ENCODE data around the gene DAAM2.

Gene DAAM2

GRCh38 chr6:39850736-39851297 lies 58.6 kb downstream of the DAAM2 start:
- no peak for DNase-seq

GRCh38 chr6:39851331-39851730 lies 59.2 kb downstream of the DAAM2 start:
- no peak for DNase-seq

GRCh38 chr6:39852324-39852723 lies 60.1 kb downstream of the DAAM2 start:
- DNase-seq, result no peak

- no peak for DNase-seq
These were observed 61.4 kb downstream of the DAAM2 start for GRCh38 chr6:39853604-39854003.

- no peak for DNase-seq
These were observed 63.3 kb downstream of the DAAM2 start for GRCh38 chr6:39855356-39855995.

- no peak for DNase-seq
These were observed 66.8 kb downstream of the DAAM2 start for GRCh38 chr6:39859025-39859424.

- no peak for DNase-seq
These were observed 69.5 kb downstream of the DAAM2 start for GRCh38 chr6:39861663-39862062.

GRCh38 chr6:39865011-39865888 lies 73.1 kb downstream of the DAAM2 start:
- DNase-seq, result no peak

- no peak for DNase-seq
These were observed 75.4 kb downstream of the DAAM2 start for GRCh38 chr6:39867592-39867991.

- DNase-seq, result no peak
These were observed 78.8 kb downstream of the DAAM2 start for GRCh38 chr6:39870950-39871349.

- DNase-seq, result no peak
These were observed 81.3 kb downstream of the DAAM2 start for GRCh38 chr6:39873439-39873838.

GRCh38 chr6:39876111-39876510 lies 83.9 kb downstream of the DAAM2 start:
- no peak for DNase-seq

GRCh38 chr6:39876826-39877225 lies 84.7 kb downstream of the DAAM2 start:
- DNase-seq, result no peak

- no peak for DNase-seq
These were observed 87.4 kb downstream of the DAAM2 start for GRCh38 chr6:39879535-39879934.

GRCh38 chr6:39880594-39880993 lies 88.4 kb downstream of the DAAM2 start:
- no peak for DNase-seq

GRCh38 chr6:39881851-39882530 lies 89.8 kb downstream of the DAAM2 start:
- DNase-seq, result no peak

- no peak for DNase-seq
These were observed 90.3 kb downstream of the DAAM2 start for GRCh38 chr6:39882531-39882899.

GRCh38 chr6:39884696-39885095 lies 92.5 kb downstream of the DAAM2 start:
- DNase-seq, result no peak

GRCh38 chr6:39885691-39886090 lies 93.5 kb downstream of the DAAM2 start:
- no peak for DNase-seq

- DNase-seq, result no peak
These were observed 94.7 kb downstream of the DAAM2 start for GRCh38 chr6:39886871-39887270.

GRCh38 chr6:39887692-39888450 lies 95.7 kb downstream of the DAAM2 start:
- DNase-seq, result no peak

- DNase-seq, result no peak
These were observed 97.1 kb downstream of the DAAM2 start for GRCh38 chr6:39889229-39889628.

- no peak for DNase-seq
These were observed 99.2 kb downstream of the DAAM2 start for GRCh38 chr6:39891353-39891752.

Data from NCI-H1694 treated with DMSO at 0.1 percent for 48 hours (cell line).